T-helper 1 cell (primary cell): ENCODE measurements around the gene COX8A.

Source experiments
- DNase-seq, 5 donors: peaks; one replicate each; pipeline ENCODE4 v3.0.0-alpha.2; 2012 to 2020

Gene COX8A

DNA sequence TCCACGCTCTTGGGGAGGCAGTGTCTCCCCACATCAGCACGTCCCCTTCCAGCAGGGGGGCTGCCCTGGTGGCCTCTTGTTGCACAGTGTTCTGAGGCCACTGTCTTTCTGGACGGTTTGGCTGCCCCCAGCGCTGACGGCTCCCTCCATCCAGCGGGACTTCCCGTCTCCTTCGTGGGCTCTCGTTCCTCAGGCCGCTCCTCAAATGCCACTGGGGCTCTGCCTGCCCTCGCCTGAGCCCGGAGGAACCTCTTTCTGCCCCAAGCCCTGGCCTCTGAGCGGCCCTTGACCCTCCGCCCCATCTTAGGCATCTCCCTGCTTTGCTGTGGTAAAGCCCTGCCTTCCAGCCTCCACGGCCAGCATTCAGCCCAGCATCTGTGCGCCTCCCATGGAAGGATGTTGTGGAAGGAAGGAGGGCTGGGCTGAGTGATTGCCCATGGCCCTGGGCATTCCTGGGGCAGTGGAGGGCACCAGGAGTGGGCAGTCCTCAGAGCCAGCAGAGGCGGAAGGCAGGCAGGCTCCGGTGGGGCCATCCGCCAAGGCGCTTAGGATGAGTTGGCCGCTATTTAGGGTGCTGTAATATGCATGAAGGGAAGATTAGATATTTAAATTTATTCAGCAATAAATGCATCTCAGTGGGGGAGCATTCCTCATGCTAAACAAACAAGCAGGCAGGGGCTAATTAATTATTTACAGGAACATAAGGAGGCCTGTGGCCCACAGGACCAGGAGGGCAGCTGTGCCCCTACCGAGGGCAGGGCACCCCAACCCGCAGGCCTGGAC lies 29.6 kb downstream of the COX8A start:
- no peak for DNase-seq

GRCh38 chr11:64004590-64004984 lies 30.2 kb downstream of the COX8A start:
- no peak for DNase-seq

DNA sequence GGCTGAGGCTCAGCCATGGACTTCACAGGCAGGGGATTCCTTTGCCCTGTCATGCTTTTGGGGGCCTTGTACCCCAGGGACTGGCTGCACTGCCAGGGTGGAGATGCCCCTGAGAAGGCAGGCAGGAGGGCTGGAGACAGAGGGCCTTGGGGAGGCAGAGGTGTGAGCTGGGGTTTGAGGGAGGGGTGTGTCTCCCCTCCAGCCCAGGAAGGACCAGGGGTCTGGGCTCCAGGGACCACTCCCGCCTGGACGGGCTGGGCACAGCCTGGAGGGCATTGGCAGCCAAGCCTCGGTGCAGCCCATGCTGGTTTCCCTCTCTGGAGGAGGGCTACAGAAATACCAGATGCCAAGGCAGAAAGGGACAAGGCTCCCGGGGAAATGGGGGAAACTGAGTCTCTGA lies 31.3 kb downstream of the COX8A start:
- no peak for DNase-seq

- DNase-seq, result no peak
These were observed 32.0 kb downstream of the COX8A start for GRCh38 chr11:64006398-64006797.

DNA sequence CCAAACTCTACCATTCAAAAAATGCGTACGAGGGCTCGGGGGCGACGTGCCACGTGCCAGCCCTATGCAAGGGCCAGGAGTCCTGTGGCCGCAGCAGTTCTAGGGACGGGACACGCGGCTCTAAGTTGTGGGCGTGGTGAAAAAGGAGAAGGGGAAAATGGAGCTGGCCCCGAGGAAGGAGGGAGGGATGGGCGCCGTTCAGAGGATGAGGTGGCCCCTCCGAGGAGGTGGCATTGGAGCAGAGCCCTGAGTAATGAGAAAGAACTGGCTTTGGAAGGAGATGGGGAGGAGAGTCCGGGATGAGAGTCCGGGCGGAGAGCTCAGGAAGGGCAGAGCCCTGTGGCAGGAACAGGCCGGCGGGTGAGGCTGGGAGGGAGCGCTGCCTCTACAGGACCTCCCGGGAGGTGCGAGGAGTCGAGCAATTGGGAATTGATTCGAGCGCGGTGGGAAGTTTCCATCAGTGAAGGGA lies 32.8 kb downstream of the COX8A start:
- DNase-seq, result no peak

DNA sequence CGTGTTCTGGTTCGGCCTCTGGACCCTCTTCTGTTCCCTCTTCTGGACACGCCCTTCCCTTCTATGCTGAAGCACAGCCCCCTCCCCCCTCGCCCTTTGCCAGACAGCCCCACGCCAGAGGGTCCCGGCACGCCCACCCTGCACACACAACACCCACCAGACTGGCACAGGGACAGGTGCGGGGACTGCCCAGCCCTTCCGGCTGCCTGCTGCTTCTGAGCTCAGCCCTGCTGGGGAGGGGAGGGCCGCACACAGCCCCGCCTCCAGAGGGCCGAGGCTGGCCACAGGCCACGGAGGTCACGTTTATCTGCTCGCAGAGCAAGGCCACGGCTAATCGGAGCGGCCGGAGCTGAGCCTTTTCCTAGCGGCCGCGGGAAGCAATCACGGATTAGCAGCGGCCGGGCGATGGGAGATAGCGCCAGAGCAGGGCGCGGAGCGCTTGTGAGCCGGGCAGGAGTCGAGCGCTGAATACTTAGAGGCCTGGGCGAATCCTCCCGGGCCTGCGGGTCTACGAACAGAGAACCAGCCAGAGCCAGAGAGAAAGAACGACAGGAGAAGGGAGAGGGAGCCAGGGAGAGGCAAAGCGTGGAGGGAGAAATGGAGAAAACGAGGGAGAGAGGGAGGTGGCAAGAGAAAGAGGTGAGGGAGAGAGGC lies 33.3 kb downstream of the COX8A start:
- no peak for DNase-seq

DNA sequence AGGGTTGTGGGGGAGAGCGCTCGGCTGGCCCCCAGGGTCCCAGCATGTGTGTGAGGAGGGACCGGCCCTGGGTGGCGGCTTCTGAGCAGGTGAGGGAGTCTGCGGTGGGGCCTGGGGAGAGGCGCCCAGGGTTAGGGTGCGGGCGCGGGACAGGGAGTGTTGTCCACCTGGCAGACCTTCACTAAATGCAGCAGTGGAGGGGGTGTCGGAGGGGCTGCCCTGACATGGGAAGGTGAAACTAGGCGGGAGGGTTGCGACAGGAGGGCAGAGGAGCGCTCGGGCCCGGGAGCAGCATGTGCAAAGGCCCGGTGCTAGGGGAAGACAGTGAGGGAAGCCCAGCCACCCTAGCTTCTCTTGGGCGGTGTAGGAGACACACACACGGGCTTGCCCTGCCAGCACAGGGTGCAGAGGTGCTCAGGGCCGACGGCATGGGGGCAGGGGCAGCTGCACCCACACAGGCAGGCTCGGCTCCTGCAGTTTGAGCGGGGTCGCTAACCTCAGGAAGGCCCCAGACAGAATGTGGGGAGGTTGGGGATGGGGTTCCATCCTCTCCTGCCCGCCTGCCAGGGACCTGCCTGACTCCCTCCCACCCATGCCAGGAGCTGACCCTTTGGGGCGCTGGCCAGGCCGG lies 34.0 kb downstream of the COX8A start:
- DNase-seq, result no peak

DNA sequence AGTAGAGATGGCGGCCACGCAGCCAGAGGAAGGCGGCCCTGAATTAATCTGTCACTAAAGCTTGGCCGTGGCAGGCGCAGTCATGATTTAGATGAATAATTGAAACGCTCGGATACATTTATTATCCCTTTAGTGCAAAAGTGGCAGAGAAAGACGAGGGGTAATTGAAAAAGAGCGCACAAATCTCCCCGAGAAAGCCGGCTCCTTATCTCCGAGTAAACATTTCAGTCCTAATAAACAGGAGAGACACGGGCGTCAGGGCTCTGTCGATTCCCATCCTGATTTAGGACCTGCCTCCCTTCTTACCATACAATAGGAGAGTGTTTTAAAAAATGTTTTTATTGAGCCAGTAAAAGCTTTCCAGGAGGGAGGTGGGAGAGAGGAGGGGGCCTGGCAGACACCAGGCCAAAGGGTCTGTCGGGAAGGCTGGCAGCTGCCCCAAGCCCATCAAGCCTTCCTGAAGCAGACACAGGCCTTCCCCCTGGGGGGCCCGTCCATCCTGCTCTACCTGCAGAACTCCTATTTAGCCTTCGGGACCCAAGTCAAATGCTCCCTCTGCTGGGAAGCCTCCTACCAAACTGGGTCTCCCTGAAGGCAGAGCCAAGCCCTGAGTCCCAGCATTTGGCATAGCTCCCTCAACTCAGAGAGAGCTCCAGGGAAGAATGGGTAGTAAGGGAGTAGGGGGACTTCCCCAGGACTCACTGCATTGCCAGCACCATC lies 34.7 kb downstream of the COX8A start:
- no peak for DNase-seq

GRCh38 chr11:64009710-64010109 lies 35.3 kb downstream of the COX8A start:
- no peak for DNase-seq

GRCh38 chr11:64010783-64011182 lies 36.4 kb downstream of the COX8A start:
- DNase-seq, result no peak

DNA sequence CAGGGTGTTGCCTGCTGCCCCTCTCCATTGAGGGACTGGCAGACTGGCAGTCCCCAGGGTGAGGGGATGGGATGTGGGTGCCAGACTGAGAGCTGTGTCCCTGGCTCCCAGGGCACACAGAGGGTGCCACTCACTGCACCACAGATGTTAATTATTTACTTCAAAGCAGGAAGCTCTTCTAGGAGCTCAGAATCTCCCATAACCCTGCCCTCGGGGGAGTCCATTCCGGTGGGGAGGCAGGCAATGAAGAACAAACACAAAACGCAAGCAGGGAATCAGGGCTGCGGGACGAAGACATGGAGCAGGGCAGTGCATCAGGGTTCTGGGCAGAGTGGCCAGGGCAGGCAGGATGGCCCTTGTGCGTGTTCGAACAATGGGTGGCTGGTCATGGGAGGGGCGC lies 37.0 kb downstream of the COX8A start:
- no peak for DNase-seq

DNA sequence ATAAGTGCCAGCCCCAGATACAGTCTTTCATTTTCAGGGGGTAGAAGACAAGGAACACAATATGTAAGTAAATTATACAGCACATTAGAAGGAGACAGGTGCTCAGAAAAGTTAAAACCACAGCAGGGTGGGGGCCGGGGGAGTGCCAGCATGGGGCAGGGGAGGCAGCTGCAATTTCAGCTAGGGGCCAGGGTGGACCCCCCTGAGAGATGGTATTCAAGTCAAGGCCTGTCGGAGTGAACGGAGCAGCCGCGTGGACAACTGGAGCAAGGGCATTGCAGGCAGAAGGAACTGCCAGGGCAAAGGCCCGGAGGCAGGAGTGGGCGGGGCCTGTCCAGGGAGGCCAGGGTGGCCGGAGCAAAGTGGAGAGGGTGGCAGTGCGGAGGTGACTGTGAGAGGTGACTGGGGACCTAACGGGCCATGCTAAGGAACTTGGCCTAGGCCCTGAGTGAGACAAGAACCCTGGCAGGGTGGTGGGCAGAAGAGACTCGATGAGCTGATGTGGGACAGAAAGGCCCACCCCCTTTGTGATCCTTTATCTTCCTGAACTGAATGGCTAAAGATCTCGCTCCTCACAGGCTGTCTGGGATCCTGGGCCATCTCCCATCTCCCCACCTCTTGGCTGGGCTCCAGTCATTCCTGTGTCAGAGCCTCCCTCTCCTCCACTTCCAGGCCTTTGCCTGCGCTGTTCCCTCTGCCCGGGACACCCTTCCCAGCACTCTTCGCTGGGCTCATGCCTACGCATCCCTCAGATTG lies 38.9 kb downstream of the COX8A start:
- DNase-seq, result no peak

DNA sequence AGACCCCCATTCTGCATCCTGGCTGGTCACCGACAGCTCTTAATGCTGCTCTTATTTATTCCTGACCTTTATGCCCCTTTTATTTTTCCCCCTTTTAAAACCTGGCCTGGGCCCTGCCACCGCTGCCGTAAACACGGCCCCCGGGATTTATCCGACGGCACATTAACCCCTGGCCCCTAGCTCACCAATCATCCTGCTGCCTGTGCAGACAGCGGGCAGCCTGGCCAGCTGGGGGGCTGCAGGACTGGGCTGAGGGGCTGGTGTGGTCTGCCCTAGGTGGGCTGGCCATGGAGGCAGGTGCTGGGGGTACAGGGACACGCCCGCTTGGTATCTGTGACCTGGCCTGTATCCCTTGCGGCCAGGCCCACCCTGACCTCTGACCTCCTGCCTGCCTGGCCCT lies 39.9 kb downstream of the COX8A start:
- DNase-seq, result no peak

GRCh38 chr11:64015510-64015909 lies 41.1 kb downstream of the COX8A start:
- no peak for DNase-seq

DNA sequence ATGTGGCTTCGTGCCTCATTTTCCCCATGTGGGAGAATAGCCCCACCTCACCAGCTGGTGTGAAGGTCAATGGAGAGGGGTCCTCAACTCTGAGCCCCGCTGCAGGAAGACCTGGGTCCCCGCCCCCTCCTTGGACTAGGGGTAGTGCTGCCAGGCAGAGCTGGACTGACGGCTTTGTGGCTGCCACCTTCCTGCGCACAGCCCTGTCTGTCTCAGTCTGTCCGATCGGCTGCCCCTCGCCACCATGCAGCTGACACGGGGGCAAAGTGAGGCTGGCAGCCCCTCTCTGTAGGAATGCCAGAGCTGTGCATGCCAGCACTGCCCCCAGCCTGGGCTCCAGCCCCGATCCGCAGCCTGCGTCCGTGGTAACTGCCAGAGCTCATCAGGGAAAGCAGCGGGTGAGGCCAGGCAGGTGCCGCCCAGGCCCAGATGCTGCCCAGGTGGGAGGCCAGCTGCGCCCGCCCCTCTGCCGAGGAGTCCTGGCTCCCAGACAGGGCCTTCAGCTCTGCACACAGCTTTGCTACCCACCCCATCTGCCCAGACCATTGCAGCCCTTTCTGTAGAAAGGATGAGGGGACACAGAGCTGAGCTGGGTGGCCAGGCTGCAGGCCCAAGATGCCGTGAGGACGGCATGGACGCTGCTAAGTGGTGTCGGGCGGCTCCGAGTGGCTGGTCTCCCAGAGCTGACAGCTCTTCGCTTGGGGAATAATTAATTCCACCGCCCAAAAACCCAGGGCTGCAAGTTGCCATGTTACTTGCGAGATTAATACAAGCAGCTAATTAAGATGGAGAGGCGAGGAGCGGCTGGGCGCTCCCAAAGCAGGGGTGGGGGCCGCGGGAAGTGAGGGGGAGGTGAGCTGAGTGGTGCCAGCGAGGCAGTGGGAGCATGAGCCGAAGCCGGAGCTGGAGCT lies 41.8 kb downstream of the COX8A start:
- no peak for DNase-seq

- no peak for DNase-seq
These were observed 43.5 kb downstream of the COX8A start for GRCh38 chr11:64017945-64018224.

DNA sequence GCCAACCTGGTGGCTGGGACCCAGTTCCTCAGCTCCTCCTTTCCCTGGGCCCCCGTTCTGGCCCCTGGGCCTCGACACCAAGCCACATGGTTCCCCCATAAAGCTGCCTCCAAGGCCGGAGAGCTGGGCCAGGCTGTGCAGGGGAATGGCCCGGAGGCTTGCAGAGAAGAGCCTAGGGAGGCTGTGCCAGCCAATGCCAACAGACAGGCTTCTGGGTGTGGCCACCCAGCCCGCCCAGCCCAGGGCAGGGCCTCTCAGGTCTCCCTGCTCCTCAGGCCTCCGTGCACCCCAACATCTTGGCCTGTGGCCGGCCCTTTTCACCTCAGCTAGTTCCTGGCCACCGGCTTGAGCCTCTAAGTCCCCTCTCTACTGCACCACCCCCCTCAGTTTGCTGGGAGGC lies 43.9 kb downstream of the COX8A start:
- no peak for DNase-seq

DNA sequence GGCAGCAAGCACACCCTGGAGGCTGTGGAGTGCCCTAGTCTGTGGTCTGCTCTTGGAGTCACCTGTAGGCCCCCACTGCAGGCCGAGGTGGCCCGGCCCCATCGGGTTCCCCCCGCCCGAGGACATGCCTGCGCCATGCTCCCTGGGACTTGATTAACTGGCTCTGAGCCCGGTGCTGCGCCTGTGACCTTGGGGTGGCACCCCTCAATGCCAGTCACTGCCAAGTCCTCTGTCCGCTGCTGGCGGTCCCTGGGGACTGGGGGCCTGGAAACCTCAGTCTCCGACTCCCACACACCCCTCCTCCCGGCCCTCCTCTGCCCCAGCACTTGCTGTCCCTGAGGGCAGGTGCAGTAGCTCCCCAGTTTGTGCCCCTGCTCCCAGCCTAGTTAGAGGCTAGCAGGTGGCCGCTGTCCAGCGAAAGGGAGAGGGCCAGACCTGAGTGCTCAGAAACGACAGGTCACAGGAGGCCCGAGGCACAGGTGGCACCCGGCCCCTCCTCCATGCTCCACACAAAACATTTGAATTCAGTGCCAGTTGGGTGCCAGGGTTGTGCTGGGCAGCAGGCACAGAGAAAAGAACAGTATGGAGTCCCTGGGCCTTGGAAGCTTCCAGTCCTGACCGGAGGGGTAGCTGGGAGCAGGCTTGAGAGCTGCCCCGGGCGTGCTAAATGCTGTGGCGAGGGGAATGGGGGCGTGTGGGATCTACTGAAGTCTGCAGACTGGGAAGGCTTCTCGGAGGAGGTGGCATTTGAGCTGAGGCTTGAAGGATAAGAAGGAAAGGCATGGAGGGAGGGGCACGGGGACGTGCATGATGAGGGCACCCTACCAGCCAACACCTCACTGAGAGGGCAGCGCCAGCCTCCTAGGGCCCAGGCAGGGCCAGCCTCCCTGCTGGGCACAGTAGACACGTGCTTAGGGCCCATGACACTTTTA lies 45.0 kb downstream of the COX8A start:
- DNase-seq, result no peak

GRCh38 chr11:64020976-64021756 lies 46.7 kb downstream of the COX8A start:
- no peak for DNase-seq

DNA sequence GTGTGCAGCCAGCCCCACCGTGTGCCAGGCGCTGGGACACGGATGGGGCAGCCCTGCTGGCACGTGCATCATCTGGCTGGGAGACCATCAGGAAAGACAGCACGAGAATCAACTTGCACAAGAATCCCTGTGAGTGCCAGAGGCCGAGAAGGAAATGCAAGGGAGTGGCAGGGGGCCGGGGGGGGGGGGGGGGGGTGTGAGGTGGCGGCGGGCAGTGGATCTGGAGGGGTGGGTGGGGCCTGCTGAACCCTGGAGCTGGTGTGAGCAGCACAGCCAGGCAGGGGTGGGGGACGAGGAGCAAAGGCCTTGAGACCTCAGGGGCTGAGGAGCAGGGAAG lies 47.3 kb downstream of the COX8A start:
- DNase-seq, result no peak
